Measurements from ENCODE around the gene SPINT2. TPM values are rescaled to one million over a fixed set of nuclear protein-coding genes. Genes with fewer than 3 reads are reported as not detected.
"Not testable (repeated sequence)": the region's sequence is repeated elsewhere in the genome, so short reads cannot be mapped to it uniquely, and the experiment has no call there.

SPINT2 gene
- total and polyA plus RNA-seq, 2 of the 13 experiments (the other 11 are each of a cell fraction or from before 2014, with no cell fraction given): 0.31 to 0.77 TPM

- intact Hi-C loops (cut with micrococcal nuclease; ENCODE audit: unreplicated experiment); H3K4me2 ChIP-seq (ENCODE audit: low read depth, low read length); H3K4me1 ChIP-seq (ENCODE audit: insufficient read depth, low read length); CTCF ChIA-PET (ENCODE audit: low intra/inter-chr PET ratio, low total read pairs); DNase-seq (ENCODE audit: low spot score); in situ Hi-C loops (cut with HindIII; ENCODE audit: extremely low pct_ligation_motif_present, low pct_unique_long_range_greater_than_20kb); H3K27me3 ChIP-seq (ENCODE audit: control insufficient read depth in 1 of 2, insufficient read depth in 2 of 2, low read length in 2 of 2); H3K9ac ChIP-seq (ENCODE audit: insufficient read depth, low read depth, low read length); ATAC-seq; H2AFZ ChIP-seq (ENCODE audit: low read length); FAIRE-seq; H3K27ac ChIP-seq (ENCODE audit: extremely low read length, insufficient read depth, low read length); H3K36me3 ChIP-seq (replicated peaks in 1 of 2; ENCODE audit: control insufficient read depth in 1 of 2, insufficient read depth in 2 of 2, low read length in 2 of 2); H3K4me3 ChIP-seq (replicated peaks in 1 of 3; ENCODE audit: insufficient read depth in 1 of 3, low read depth in 2 of 3, low read length in 3 of 3); H3K79me2 ChIP-seq (ENCODE audit: insufficient read depth, low read length); BruUV-seq (replicated peaks); H4K20me1 ChIP-seq (ENCODE audit: insufficient read depth, low read length); H3K9me3 ChIP-seq (ENCODE audit: low read length): not testable (repeated sequence)
- 0 out of 2 replicates have a peak, but pooled peaks have one; percentile 20 for TF ChIP-seq NR2F6 (IDR thresholded peaks at IDR 0.05)
- TF ChIP-seq NR2F6 (CRISPR knock-in tag; IDR thresholded peaks at IDR 0.05): 0 out of 2 replicates have a peak, but pooled peaks have one; percentile 17
- POLR2A ChIA-PET: interaction anchor here (1.7 kb wide), 1 partner anchor 35 kb away, joined by 4 read pairs; the partner anchor contains the start of gene PSMD8
- 36% methylated on average over 4 of the region's 4 CpGs for WGBS (ENCODE audit: low lambda C conversion rate)
These were observed 74.6 kb downstream of the SPINT2 start for GRCh38 chr19:38339011-38339410.

DNA sequence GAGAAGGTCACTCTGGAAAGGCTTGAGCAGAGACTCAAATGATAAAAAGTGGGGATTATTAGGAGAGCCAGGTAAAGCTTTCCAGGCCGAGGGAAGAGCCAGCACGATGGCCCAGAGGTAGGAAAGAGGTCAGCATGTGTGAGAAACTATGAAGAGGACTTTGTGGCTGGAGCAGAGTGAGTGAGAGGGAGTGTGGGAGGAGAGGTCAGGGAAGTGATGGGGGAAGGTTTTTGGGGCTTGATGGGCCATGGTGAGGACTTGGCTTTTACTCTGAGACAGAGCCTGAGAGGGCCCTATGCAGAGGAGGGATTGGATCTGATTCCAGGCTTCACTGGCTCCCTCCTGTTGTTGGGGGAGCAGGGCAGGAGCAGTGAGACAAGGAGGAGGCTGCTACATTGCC lies 76.6 kb downstream of the SPINT2 start:
- intact Hi-C loops (cut with micrococcal nuclease; ENCODE audit: unreplicated experiment): no loop called here
- no peaks in the 10 kb centered on the region for H3K27me3 ChIP-seq (ENCODE audit: control insufficient read depth in 1 of 2, insufficient read depth in 2 of 2, low read length in 2 of 2)
- no TSS peak for BruUV-seq (replicated peaks)

More for the DNA sequence above, 76.6 kb downstream of the SPINT2 start:
- no peak for TF ChIP-seq MXI1 (IDR thresholded peaks at IDR 0.05; ENCODE audit: borderline replicate concordance, low read depth, low read length)
- no peak for TF ChIP-seq FOXC1 (CRISPR knock-in tag; IDR thresholded peaks at IDR 0.05; ENCODE audit: borderline replicate concordance)
- 77% methylated on average over 2 of the region's 2 CpGs for WGBS (ENCODE audit: low lambda C conversion rate)
- Histone ChIP-seq H3K9me3 (ENCODE audit: low read length) (no peaks in the 10 kb centered on the region), H3K79me2 (ENCODE audit: insufficient read depth, low read length) (no peaks in the 10 kb centered on the region), H3K4me1 (ENCODE audit: insufficient read depth, low read length) (peaks cover 10% of the 10 kb centered on the region), H3K9ac (ENCODE audit: insufficient read depth, low read depth, low read length) (no peak overlapping the region), H4K20me1 (ENCODE audit: insufficient read depth, low read length) (no peaks in the 10 kb centered on the region), H3K4me3 (replicated peaks in 1 of 3; ENCODE audit: insufficient read depth in 1 of 3, low read depth in 2 of 3, low read length in 3 of 3) (no peak overlapping the region), H3K4me2 (ENCODE audit: low read depth, low read length) (no peak overlapping the region), H3K27ac (ENCODE audit: extremely low read length, insufficient read depth, low read length) (no peak overlapping the region), H3K36me3 (replicated peaks in 1 of 2; ENCODE audit: control insufficient read depth in 1 of 2, insufficient read depth in 2 of 2, low read length in 2 of 2) (no peaks in the 10 kb centered on the region), H2AFZ (ENCODE audit: low read length) (no peak overlapping the region)
- ChIA-PET CTCF (ENCODE audit: low intra/inter-chr PET ratio, low total read pairs) (no interaction called here), POLR2A (no interaction called here)
- ATAC-seq: no peak
- DNase-seq (ENCODE audit: low spot score): no peak
- FAIRE-seq: no peak
- in situ Hi-C loops (cut with HindIII; ENCODE audit: extremely low pct_ligation_motif_present, low pct_unique_long_range_greater_than_20kb): no loop called here

Small RNA genes within 50 kb of the gene (small RNA-seq; reads per million reads assigned to genes)
- 0 reads per million in 3 experiments for gene RF00019 (ENCODE audit: insufficient read depth in 2 of 3, insufficient read length in 3 of 3, low read depth in 2 of 3, low replicate concordance in 1 of 3)

Other genes with a start within 250 kb of the SPINT2 start
- 1.7 and 3.2 TPM in 2 replicates for gene DPF1, start 40.4 kb upstream of the SPINT2 start, total RNA-seq (2016; rRNA removed; fragmentation: Illumina TruSeq; extraction: Trizol)
- gene DPF1, start 40.4 kb upstream of the SPINT2 start, polyA plus RNA-seq (2011; rRNA removed): 1.0 and 1.3 TPM in 2 replicates
- gene PPP1R14A, start 8.2 kb upstream of the SPINT2 start, total RNA-seq (2016; rRNA removed; fragmentation: Illumina TruSeq; extraction: Trizol): not detected in 2 replicates
- gene PPP1R14A, start 8.2 kb upstream of the SPINT2 start, polyA plus RNA-seq (2011; rRNA removed): not detected in 2 replicates
- 2.8 and 3.3 TPM in 2 replicates for gene C19orf33, start 39.7 kb downstream of the SPINT2 start, total RNA-seq (2016; rRNA removed; fragmentation: Illumina TruSeq; extraction: Trizol)
- 2.5 and 3.2 TPM in 2 replicates for gene C19orf33, start 39.7 kb downstream of the SPINT2 start, polyA plus RNA-seq (2011; rRNA removed)
- gene YIF1B, start 51.4 kb downstream of the SPINT2 start, total RNA-seq (2016; rRNA removed; fragmentation: Illumina TruSeq; extraction: Trizol): 22.1 and 41.4 TPM in 2 replicates
- gene YIF1B, start 51.4 kb downstream of the SPINT2 start, polyA plus RNA-seq (2011; rRNA removed): 85.2 and 95.6 TPM in 2 replicates
- gene KCNK6, start 55.3 kb downstream of the SPINT2 start, total RNA-seq (2016; rRNA removed; fragmentation: Illumina TruSeq; extraction: Trizol): not detected in 2 replicates
- gene KCNK6, start 55.3 kb downstream of the SPINT2 start, polyA plus RNA-seq (2011; rRNA removed): 0.03 TPM in 2 replicates
- gene CATSPERG, start 71.3 kb downstream of the SPINT2 start, total RNA-seq (2016; rRNA removed; fragmentation: Illumina TruSeq; extraction: Trizol): 0.21 and 1.0 TPM in 2 replicates
- gene CATSPERG, start 71.3 kb downstream of the SPINT2 start, polyA plus RNA-seq (2011; rRNA removed): 0.55 and 0.86 TPM in 2 replicates
- 162 and 182 TPM in 2 replicates for gene PSMD8, start 110.0 kb downstream of the SPINT2 start, total RNA-seq (2016; rRNA removed; fragmentation: Illumina TruSeq; extraction: Trizol)
- 296 and 301 TPM in 2 replicates for gene PSMD8, start 110.0 kb downstream of the SPINT2 start, polyA plus RNA-seq (2011; rRNA removed)
- gene GGN, start 123.5 kb downstream of the SPINT2 start, total RNA-seq (2016; rRNA removed; fragmentation: Illumina TruSeq; extraction: Trizol): not detected in 2 replicates
- 0.07 TPM in 1 of 2 replicates, not detected in the other for gene GGN, start 123.5 kb downstream of the SPINT2 start, polyA plus RNA-seq (2011; rRNA removed)
- 0.06 and 0.15 TPM in 2 replicates for gene SPRED3, start 124.1 kb downstream of the SPINT2 start, total RNA-seq (2016; rRNA removed; fragmentation: Illumina TruSeq; extraction: Trizol)
- gene SPRED3, start 124.1 kb downstream of the SPINT2 start, polyA plus RNA-seq (2011; rRNA removed): 0.17 and 0.54 TPM in 2 replicates
- gene FAM98C, start 138.5 kb downstream of the SPINT2 start, total RNA-seq (2016; rRNA removed; fragmentation: Illumina TruSeq; extraction: Trizol): 7.4 and 10.0 TPM in 2 replicates
- 11.0 and 11.5 TPM in 2 replicates for gene FAM98C, start 138.5 kb downstream of the SPINT2 start, polyA plus RNA-seq (2011; rRNA removed)
- gene RASGRP4, start 161.6 kb downstream of the SPINT2 start, total RNA-seq (2016; rRNA removed; fragmentation: Illumina TruSeq; extraction: Trizol): not detected in 2 replicates
- not detected in 2 replicates for gene RASGRP4, start 161.6 kb downstream of the SPINT2 start, polyA plus RNA-seq (2011; rRNA removed)
- gene RYR1, start 169.1 kb downstream of the SPINT2 start, total RNA-seq (2016; rRNA removed; fragmentation: Illumina TruSeq; extraction: Trizol): not detected in 2 replicates
- gene RYR1, start 169.1 kb downstream of the SPINT2 start, polyA plus RNA-seq (2011; rRNA removed): 0.03 and 0.14 TPM in 2 replicates